ENCODE results near the gene NBPF8.
"Not testable (repeated sequence)": the region's sequence is repeated elsewhere in the genome, so short reads cannot be mapped to it uniquely, and the experiment has no call there.

NBPF8 gene

GRCh38 chr1:120414911-120415480, at the start of gene NBPF8:
NBPF8 (plus strand) TSS chr1:120415035; CDS start chr1:120436523, 21,488 bp downstream.
- peak; percentile 74 for DNase-seq

- not testable (repeated sequence) for DNase-seq
Measured at GRCh38 chr1:120367709-120368108, 47.1 kb upstream of the NBPF8 start.

GRCh38 chr1:120386651-120387050, 28.2 kb upstream of the NBPF8 start:
- DNase-seq = not testable (repeated sequence)

GRCh38 chr1:120388597-120389126, 26.2 kb upstream of the NBPF8 start:
- DNase-seq = peak; percentile 87

- not testable (repeated sequence) for DNase-seq
Measured at GRCh38 chr1:120391365-120391764, 23.5 kb upstream of the NBPF8 start.

GRCh38 chr1:120393316-120394232, 21.3 kb upstream of the NBPF8 start:
- peak; percentile 27 for DNase-seq

- DNase-seq = not testable (repeated sequence)
Measured at GRCh38 chr1:120405348-120405747, 9.5 kb upstream of the NBPF8 start.

GRCh38 chr1:120414451-120414850, 384 bp upstream of the NBPF8 start:
- DNase-seq = not testable (repeated sequence)

GRCh38 chr1:120415492-120415961, 692 bp downstream of the NBPF8 start:
- peak; percentile 49 for DNase-seq

- DNase-seq = not testable (repeated sequence)
Measured at GRCh38 chr1:120425063-120425462, 10.2 kb downstream of the NBPF8 start.

GRCh38 chr1:120431626-120432025, 16.8 kb downstream of the NBPF8 start:
- not testable (repeated sequence) for DNase-seq

- DNase-seq = not testable (repeated sequence)
Measured at GRCh38 chr1:120433831-120434230, 19.0 kb downstream of the NBPF8 start.

GRCh38 chr1:120449124-120449523, 34.3 kb downstream of the NBPF8 start:
- DNase-seq = not testable (repeated sequence)
